Muscle of leg (tissue), 11 donors: Measurements from ENCODE around the gene CDC73. TPM values are rescaled to one million over a fixed set of nuclear protein-coding genes. Genes with fewer than 3 reads are reported as not detected.

Experiments used
- DNase-seq: peaks from one replicate; pipeline ENCODE4 v3.0.0; 2013
- H3K27ac ChIP-seq: one replicate; pipeline ENCODE4 v1.5.1; 2013; ENCODE audit warnings: mild to moderate bottlenecking, low read length, control low read depth
- H3K27me3 ChIP-seq: one replicate; pipeline ENCODE4 v1.6.1; 2013; ENCODE audit warnings: low read length; ENCODE audit not compliant: control insufficient read depth, insufficient read depth
- H3K36me3 ChIP-seq: one replicate; pipeline ENCODE4 v1.6.1; 2013; ENCODE audit warnings: low read length; ENCODE audit not compliant: control insufficient read depth, insufficient read depth
- H3K4me1 ChIP-seq: one replicate; pipeline ENCODE4 v1.6.1; 2013; ENCODE audit warnings: low read length; ENCODE audit not compliant: control insufficient read depth, insufficient read depth
- H3K4me3 ChIP-seq: one replicate; pipeline ENCODE4 v1.5.1; 2013; ENCODE audit warnings: low read length, control low read depth
- H3K9me3 ChIP-seq: replicated peaks from 2 replicates; pipeline ENCODE4 v1.6.1; 2013; ENCODE audit warnings: low read depth, low read length; ENCODE audit not compliant: control insufficient read depth
- WGBS: methylation state at CpG from one replicate; pipeline ENCODE4 v1.1.5; 2013; ENCODE audit warnings: missing lambda C conversion rate; ENCODE audit not compliant: insufficient coverage; 5-methylcytosine and 5-hydroxymethylcytosine counted together
- polyA plus RNA-seq, 8 donors: library from polyadenylated mRNA; unstranded; fragments of 120-200 nt; gene quantifications; one replicate each; pipeline versions ENCODE4 v1.2.1 to v1.2.3, GENCODE V29; 2013; ENCODE audit warnings: inconsistent platforms in 1 of 8, low replicate concordance in 1 of 8; ENCODE audit not compliant: insufficient read length in 8 of 8, insufficient read depth in 1 of 8
- total RNA-seq: library from RNA; stranded (reverse); fragments of 120-200 nt; gene quantifications from one replicate; pipeline ENCODE4 v1.2.4, GENCODE V29; 2013

CDC73 gene
- total and polyA plus RNA-seq, 9 donors: 13.8 to 30.2 (median 25.9) TPM

DNA sequence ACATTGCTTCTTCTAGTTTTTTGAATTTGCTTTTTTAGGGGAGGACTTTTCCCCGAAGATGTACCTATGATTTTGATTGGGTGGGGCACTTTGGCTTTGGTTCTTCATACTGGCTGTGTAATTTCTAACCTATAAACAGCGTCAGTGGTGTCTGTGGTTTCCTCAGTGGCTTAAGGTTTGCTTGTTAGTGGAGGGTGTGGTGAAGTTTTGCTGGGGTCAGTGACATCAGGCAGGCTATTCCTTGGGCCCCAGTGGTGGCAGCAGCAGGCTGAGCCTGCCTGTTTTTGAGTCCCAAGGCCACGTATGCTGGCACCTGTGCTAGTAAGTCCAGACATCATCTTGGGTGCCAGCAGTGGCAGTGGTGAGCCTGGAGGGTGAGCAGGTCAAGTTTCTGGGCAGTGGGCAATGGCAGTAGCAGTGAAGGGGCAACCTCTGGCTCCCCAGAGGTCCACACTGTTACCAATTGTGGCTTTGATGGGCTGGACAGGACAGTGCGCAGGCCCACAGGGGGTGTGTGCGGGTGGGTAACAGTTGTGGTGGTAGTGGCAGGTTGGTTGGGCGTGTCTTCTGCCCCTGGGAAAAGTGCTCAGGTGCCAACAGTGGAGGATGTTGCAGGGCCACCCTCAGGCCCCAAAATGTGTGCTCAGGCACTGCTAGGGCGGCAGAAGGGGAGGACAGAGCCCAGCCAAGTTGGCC lies 119.4 kb downstream of the CDC73 start:
- no peaks in the 10 kb centered on the region for H3K27me3 ChIP-seq
- no peak for DNase-seq

DNA sequence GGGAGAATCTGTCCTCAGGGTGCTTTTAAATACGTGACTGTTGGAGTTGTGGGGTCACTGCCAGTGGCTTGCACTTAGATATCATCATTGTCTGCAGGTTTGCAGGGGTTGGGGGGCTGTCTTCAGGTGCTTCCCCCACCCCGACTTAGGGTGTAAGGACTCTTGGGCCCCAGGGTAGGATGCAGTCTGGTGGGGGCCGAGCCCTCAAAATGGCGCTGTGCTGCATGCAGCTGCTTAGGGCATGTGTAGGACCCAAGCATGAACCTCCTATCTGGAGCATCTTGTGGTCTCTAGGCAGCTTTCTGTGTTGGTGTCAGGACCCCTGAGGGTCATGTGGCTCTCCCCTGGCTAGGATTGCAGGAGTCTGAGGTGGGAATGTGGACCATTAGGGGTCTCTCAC lies 120.2 kb downstream of the CDC73 start:
- no peak for DNase-seq
- H3K4me3 ChIP-seq: no peak overlapping the region
- H3K4me1 ChIP-seq: no peaks in the 10 kb centered on the region
- H3K9me3 ChIP-seq: no peaks in the 10 kb centered on the region
- no peaks in the 10 kb centered on the region for H3K27me3 ChIP-seq
- 95% methylated on average over 4 of the region's 4 CpGs for WGBS
- no peak overlapping the region for H3K27ac ChIP-seq
- H3K36me3 ChIP-seq: peaks cover 5% of the 10 kb centered on the region

More for the DNA sequence above, 119.4 kb downstream of the CDC73 start:
- Histone ChIP-seq H3K4me3 (no peak overlapping the region), H3K4me1 (no peaks in the 10 kb centered on the region), H3K9me3 (no peaks in the 10 kb centered on the region), H3K36me3 (peaks cover 5% of the 10 kb centered on the region), H3K27ac (no peak overlapping the region)
- 100% methylated on average over 4 of the region's 7 CpGs for WGBS

DNA sequence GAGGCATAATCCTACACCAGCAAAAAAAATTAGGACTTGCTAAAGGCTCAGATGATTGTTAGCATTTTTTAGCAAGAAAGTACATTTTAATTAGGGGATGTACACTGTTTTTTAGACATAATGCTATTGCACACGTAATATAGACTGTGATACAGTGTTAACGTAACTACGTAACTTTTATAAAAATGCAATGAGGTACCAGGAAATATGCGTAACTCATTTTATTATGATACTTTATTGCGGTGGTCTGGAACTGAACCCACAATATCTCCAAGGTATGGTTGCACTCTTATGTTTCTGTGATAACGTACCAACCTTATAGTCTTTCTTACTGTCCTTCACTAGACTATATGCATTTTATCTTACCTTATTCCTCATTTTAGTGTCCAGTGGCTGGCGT lies 127.4 kb downstream of the CDC73 start:
- Histone ChIP-seq H3K27ac (no peak overlapping the region), H3K4me1 (no peaks in the 10 kb centered on the region), H3K27me3 (no peaks in the 10 kb centered on the region), H3K4me3 (no peak overlapping the region), H3K9me3 (peaks cover 7% of the 10 kb centered on the region), H3K36me3 (peaks cover 11% of the 10 kb centered on the region)
- DNase-seq: no peak
- no CpG with 5 or more reads among the region's 7 CpGs for WGBS

DNA sequence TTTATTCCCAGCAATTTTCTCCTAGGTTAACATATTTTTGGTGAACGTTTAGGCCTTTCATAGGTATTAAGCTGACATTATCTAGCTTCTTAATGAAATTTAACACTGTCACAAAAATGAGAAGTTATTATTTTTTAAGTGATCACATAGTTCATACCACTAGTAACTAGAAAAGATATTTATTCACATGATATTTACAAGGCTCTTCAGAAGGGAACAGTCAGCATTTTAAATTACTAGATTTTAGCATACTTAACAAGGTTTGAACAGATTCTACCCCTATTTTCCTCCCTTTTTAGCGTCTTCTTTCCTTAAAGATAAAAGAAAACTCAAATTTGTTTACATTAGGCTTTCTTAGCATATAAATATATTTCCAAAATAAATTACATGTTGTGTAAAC lies 130.1 kb downstream of the CDC73 start:
- no peak for DNase-seq

DNA sequence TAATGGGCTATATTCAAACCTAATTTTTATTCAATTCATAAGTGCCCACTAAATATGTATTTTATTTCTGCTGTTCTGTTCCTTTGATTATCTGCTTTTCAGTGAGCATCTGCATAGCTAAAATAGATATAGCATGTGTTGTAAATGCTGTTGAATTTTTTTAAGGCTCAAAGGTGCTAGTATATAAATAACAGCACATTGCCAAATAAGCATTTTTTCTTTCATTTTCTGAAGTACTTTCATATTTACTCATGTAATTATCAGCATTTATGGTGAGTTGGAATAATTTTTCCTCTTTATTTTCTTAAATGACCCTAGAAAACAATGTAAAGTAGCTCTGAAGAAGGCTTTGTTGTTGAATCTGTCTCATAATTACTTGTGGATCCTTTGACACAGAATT lies 134.2 kb downstream of the CDC73 start:
- H3K36me3 ChIP-seq: peaks cover 4% of the 10 kb centered on the region

More for the DNA sequence above, 130.1 kb downstream of the CDC73 start:
- no CpG with 5 or more reads among the region's 2 CpGs for WGBS
- H3K4me1 ChIP-seq: no peaks in the 10 kb centered on the region
- H3K27ac ChIP-seq: no peak overlapping the region
- peaks cover 7% of the 10 kb centered on the region for H3K9me3 ChIP-seq
- no peak overlapping the region for H3K4me3 ChIP-seq
- no peaks in the 10 kb centered on the region for H3K27me3 ChIP-seq
- peaks cover 11% of the 10 kb centered on the region for H3K36me3 ChIP-seq

DNA sequence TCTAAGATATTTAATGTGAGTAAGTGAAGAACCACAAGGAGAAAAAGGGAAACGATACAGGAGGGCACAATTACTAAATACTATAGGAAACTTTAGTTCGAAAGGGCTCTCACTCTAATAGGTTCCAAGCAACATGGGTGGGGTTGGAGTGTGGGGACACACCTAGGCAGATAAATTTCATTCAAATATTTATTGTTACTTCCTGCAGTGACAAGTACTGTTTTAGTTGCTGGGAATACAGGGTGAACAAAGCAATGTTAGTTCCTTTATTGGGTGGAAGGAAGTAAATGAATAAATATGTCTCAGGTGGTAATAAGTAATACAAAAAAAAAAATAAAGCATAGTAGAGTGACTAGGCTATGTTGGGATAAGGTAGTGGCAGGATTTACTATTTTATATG lies 137.8 kb downstream of the CDC73 start:
- no peak for DNase-seq
- no peaks in the 10 kb centered on the region for H3K27me3 ChIP-seq

More for the DNA sequence above, 134.2 kb downstream of the CDC73 start:
- no peak for DNase-seq
- no peak overlapping the region for H3K27ac ChIP-seq
- no peaks in the 10 kb centered on the region for H3K4me1 ChIP-seq
- no peak overlapping the region for H3K4me3 ChIP-seq
- H3K27me3 ChIP-seq: no peaks in the 10 kb centered on the region
- no peaks in the 10 kb centered on the region for H3K9me3 ChIP-seq

DNA sequence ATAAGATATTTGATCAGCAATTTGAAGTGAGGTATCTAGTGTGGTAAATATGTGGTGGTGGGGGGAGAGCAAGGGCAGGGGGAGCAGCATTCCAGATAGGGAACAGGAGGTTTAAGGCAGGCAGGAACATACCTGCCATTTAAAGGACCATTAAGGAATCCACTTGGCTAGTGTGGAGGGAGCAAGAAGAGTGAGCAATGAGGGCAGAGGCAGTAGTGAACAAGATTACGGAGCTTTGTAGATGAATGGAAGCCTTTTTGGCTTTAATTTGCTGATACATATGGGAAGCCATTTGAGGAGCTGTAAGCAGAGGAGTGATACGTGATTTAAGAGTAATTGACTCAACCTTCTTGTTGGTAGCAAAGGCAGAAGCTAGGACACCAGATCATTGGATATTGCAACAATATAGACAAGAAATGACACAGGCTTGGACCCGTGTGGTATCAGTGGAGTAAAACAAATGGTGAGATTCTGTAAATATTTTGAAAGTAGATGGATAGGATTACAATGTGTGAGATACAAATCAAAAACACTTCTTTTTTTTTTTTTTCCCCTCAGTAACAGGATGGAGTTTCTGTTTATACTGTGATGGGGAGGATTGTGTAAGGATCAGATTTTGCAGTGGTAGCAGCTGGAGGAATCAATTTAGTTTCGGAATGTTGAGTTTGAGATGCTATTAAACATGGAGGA lies 138.4 kb downstream of the CDC73 start:
- Histone ChIP-seq H3K9me3 (no peaks in the 10 kb centered on the region), H3K36me3 (peaks cover 4% of the 10 kb centered on the region), H3K27ac (no peak overlapping the region), H3K27me3 (no peaks in the 10 kb centered on the region), H3K4me3 (no peak overlapping the region), H3K4me1 (no peaks in the 10 kb centered on the region)
- WGBS: 100% methylated on average over 1 of the region's 4 CpGs
- no peak for DNase-seq

More for the DNA sequence above, 137.8 kb downstream of the CDC73 start:
- Histone ChIP-seq H3K27ac (no peak overlapping the region), H3K4me3 (no peak overlapping the region), H3K9me3 (no peaks in the 10 kb centered on the region), H3K4me1 (no peaks in the 10 kb centered on the region), H3K36me3 (peaks cover 4% of the 10 kb centered on the region)
- no CpG with 5 or more reads among the region's 2 CpGs for WGBS

DNA sequence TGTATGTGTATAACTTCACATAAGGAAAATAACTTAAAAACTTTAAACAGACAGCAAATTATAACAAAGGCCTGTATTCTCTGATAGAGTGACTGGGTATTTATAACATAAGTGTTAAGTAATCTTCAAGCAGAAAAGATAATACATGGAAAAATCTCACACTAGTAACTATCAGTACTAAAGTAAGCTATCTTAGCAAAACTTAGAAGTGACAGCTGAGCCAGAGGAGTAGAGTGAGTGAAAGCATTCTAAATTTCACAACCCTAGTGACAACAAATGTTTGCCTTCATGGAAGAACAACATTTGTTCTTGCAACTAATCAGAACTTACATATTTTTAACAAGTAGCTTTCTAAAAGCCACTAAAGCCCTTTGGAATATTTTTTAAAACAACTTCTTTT lies 139.1 kb downstream of the CDC73 start:
- Histone ChIP-seq H3K27ac (no peak overlapping the region), H3K36me3 (peaks cover 4% of the 10 kb centered on the region), H3K4me1 (no peaks in the 10 kb centered on the region), H3K27me3 (no peaks in the 10 kb centered on the region), H3K4me3 (no peak overlapping the region), H3K9me3 (no peaks in the 10 kb centered on the region)
- peak; percentile 14 for DNase-seq

DNA sequence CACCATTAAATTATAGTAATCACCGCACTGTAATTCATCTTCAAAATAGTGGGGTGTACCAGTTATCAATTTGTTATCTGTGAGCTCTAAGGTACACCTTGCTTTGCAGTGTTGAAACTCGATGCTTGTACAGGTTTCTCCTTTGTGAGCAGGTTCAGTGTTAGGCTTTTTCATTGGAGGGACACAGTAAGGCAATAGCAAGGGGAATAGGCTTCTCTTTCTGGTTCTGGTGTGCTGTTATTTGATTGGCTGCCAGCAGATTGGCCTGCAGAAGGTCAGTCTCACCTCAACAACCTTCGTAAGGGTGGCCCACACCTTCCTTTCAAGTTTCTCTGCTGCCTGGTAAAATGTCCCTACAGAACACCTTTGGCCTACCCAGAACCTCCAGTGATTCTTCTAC lies 140.8 kb downstream of the CDC73 start:
- Histone ChIP-seq H3K4me3 (no peak overlapping the region), H3K27ac (no peak overlapping the region), H3K27me3 (no peaks in the 10 kb centered on the region), H3K9me3 (no peaks in the 10 kb centered on the region), H3K4me1 (no peaks in the 10 kb centered on the region), H3K36me3 (peaks cover 4% of the 10 kb centered on the region)
- no peak for DNase-seq
- 84% methylated on average over 2 of the region's 3 CpGs for WGBS

DNA sequence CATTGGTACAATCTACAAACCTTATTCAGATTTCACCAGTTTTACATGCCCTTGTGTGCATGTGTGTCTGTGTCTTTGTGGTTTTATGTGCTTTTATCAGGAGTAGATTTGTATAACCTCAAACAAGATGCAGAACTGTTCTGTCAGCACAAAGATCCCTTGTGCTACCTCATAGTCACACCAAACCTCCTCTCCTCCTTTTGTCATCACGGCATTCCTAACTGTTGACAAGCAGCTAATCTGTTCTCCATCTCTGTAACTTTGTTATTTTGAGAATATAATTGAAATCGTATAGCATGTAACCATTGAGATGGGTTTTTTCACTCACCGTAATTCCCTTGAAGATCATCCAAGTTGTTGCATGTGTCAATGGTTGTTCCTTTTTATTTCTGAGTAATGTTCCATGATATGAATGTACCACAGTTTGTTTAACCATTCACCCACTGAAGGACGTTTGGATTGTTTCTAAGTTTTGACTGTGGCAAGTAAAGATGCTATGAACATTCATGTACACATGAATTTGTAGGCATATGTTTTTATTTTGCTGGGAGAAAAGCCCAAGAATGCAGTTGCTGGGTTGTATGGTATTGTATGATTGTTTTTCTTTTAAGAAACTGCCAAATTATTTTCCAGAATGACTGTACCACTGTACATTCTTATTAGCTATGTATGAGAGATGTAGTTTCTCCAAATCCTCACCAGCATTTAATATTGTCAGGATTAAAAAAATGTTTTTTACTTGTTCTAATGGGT lies 142.7 kb downstream of the CDC73 start:
- Histone ChIP-seq H3K4me1 (no peaks in the 10 kb centered on the region), H3K4me3 (no peak overlapping the region), H3K27ac (no peak overlapping the region), H3K9me3 (no peaks in the 10 kb centered on the region), H3K27me3 (no peaks in the 10 kb centered on the region), H3K36me3 (no peaks in the 10 kb centered on the region)
- DNase-seq: no peak
- WGBS: no CpG with 5 or more reads among the region's 4 CpGs
